PC-9 (cell line): ENCODE measurements around the gene RNASEH2A. TPM values are rescaled to one million over a fixed set of nuclear protein-coding genes. Genes with fewer than 3 reads are reported as not detected.

Experiments used
- BruUV-seq: library from RNA; stranded (reverse); fragments of 400-500 nt; replicated peaks from 2 replicates; lab custom pipeline; 2021; lab: Mats Ljungman, UMichigan
- CTCF ChIA-PET: fragments of 300-600 bp; sonication (Branson Sonifier 250); formaldehyde crosslinking; loops from one replicate; lab custom pipeline; 2022; ENCODE audit warnings: antibody characterized with exemption; lab: Charles Lee
- POLR2A ChIA-PET: fragments of 300-600 bp; sonication (Branson Sonifier 250); formaldehyde crosslinking; loops from one replicate; lab custom pipeline; 2022; ENCODE audit warnings: antibody characterized with exemption; ENCODE audit not compliant: unreplicated experiment; lab: Charles Lee
- DNase-seq, 2 experiments: peaks; one replicate each; pipeline versions ENCODE4 v3.0.0 to v3.0.0-alpha.2; 2015 to 2022; ENCODE audit warnings: mixed read lengths in 1 of 2
- H2AFZ ChIP-seq: fragments of 200-600 bp; sonication (generic); 2 replicates; pipeline ENCODE4 v1.8.1; 2017; ENCODE audit warnings: antibody characterized with exemption
- H3F3A ChIP-seq: fragments of 200-600 bp; sonication (generic); 2 replicates; pipeline ENCODE4 v1.8.1; 2017; ENCODE audit warnings: antibody characterized with exemption, mild to moderate bottlenecking, low read depth; ENCODE audit not compliant: insufficient read depth
- H3K27ac ChIP-seq: fragments of 200-600 bp; sonication (generic); 2 replicates; pipeline ENCODE4 v1.6.1; 2016; ENCODE audit warnings: mixed run types
- H3K27me3 ChIP-seq: fragments of 200-600 bp; sonication (generic); 2 replicates; pipeline ENCODE4 v1.6.1; 2016; ENCODE audit warnings: low read depth, mixed run types; ENCODE audit not compliant: insufficient read depth
- H3K36me3 ChIP-seq: fragments of 200-600 bp; sonication (generic); 2 replicates; pipeline ENCODE4 v1.6.1; 2016; ENCODE audit warnings: low read depth, mixed run types
- H3K4me1 ChIP-seq: fragments of 200-600 bp; sonication (generic); replicated peaks from 2 replicates; pipeline ENCODE4 v1.6.1; 2016; ENCODE audit warnings: mixed run types; ENCODE audit not compliant: insufficient read depth
- H3K4me2 ChIP-seq: fragments of 200-600 bp; sonication (generic); 2 replicates; pipeline ENCODE4 v1.6.1; 2017; ENCODE audit warnings: mixed run types
- H3K4me3 ChIP-seq: fragments of 200-600 bp; sonication (generic); 2 replicates; pipeline ENCODE4 v1.6.1; 2016; ENCODE audit warnings: mixed run types
- H3K79me2 ChIP-seq: fragments of 200-600 bp; sonication (generic); 2 replicates; pipeline ENCODE4 v1.6.1; 2017; ENCODE audit warnings: low read depth, mixed run types
- H3K9me2 ChIP-seq: fragments of 200-600 bp; sonication (generic); 2 replicates; pipeline ENCODE4 v1.8.1; 2017; ENCODE audit warnings: mild to moderate bottlenecking; ENCODE audit not compliant: insufficient read depth
- H3K9me3 ChIP-seq: fragments of 200-600 bp; sonication (generic); 2 replicates; pipeline ENCODE4 v1.8.1; 2016; ENCODE audit warnings: low read depth; ENCODE audit not compliant: insufficient read depth
- H4K20me1 ChIP-seq: fragments of 200-600 bp; sonication (generic); 2 replicates; pipeline ENCODE4 v1.8.1; 2017; ENCODE audit not compliant: insufficient read depth
- EZH2 ChIP-seq: fragments of 200-600 bp; sonication (generic); IDR thresholded peaks from 2 replicates; pipeline ENCODE4 v1.8.0; 2017; ENCODE audit warnings: antibody characterized with exemption, low read depth
- intact Hi-C: fragments of 100-400 bp; cut with micrococcal nuclease; formaldehyde crosslinking; loops from one replicate; pipeline ENCODE4 v1.10.0; 2022; ENCODE audit not compliant: unreplicated experiment
- total RNA-seq: library from RNA; stranded (reverse); gene quantifications from 2 replicates; pipeline ENCODE4 v1.2.3, GENCODE V29; 2021
- TF ChIP-seq, protein P1 (sequence below): fragments of 200-600 bp; sonication (generic); conservative IDR thresholded peaks from 2 replicates; pipeline ENCODE4 v1.6.1; 2017; ENCODE audit warnings: mixed run types, antibody characterized with exemption, mild to moderate bottlenecking, moderate library complexity

Gene RNASEH2A
- total RNA-seq, 1 experiment from 2014 or later = 38.6 TPM

DNA sequence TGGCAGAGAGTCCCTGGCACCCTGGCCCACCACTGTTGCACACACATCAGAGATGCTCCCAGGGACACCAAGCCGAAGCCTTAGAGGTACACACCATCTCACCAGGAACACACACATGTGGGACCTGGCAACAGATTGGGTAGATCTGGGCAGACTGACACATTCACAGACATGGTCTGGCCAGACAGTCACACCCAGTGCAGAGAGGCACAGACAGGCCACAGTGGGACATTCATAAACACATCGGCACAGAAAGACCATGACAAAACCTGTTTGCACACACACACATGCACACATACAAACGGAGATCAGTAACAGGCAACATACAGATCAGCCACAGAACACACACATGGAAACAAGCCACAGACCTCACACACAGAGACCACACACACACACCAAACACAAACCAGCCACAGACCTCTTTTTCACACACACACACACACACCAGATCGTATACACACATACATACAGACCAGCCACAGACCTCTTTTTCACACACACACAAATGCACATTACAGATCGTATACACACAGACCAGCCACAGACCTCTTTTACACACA lies 21.4 kb upstream of the RNASEH2A start:
- no peak overlapping the region for H2AFZ ChIP-seq
- CTCF ChIA-PET = no interaction called here
- H3K36me3 ChIP-seq = no peaks in the 10 kb centered on the region
- TF ChIP-seq, protein P1, sequence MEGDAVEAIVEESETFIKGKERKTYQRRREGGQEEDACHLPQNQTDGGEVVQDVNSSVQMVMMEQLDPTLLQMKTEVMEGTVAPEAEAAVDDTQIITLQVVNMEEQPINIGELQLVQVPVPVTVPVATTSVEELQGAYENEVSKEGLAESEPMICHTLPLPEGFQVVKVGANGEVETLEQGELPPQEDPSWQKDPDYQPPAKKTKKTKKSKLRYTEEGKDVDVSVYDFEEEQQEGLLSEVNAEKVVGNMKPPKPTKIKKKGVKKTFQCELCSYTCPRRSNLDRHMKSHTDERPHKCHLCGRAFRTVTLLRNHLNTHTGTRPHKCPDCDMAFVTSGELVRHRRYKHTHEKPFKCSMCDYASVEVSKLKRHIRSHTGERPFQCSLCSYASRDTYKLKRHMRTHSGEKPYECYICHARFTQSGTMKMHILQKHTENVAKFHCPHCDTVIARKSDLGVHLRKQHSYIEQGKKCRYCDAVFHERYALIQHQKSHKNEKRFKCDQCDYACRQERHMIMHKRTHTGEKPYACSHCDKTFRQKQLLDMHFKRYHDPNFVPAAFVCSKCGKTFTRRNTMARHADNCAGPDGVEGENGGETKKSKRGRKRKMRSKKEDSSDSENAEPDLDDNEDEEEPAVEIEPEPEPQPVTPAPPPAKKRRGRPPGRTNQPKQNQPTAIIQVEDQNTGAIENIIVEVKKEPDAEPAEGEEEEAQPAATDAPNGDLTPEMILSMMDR = no peak
- TF ChIP-seq EZH2 = no peak
- H3K27me3 ChIP-seq = no peaks in the 10 kb centered on the region
- no peaks in the 10 kb centered on the region for H4K20me1 ChIP-seq
- peak overlapping the region; percentile 86 for H3K27ac ChIP-seq
- H3K9me3 ChIP-seq = no peaks in the 10 kb centered on the region
- H3K4me1 ChIP-seq = peaks cover 78% of the 10 kb centered on the region
- intact Hi-C loops = loop anchor here (5.0 to 10.0 kb wide), 2 partner anchors 377 to 1060 kb away; no protein-coding TSS in a partner anchor
- H3K79me2 ChIP-seq = peaks cover 36% of the 10 kb centered on the region
- peak overlapping the region; percentile 1; the same call in 1 of the 2 replicates for H3K4me3 ChIP-seq
- no TSS peak for BruUV-seq
- DNase-seq = peak in 1 of 2 experiments; percentile 33
- H3F3A ChIP-seq = peaks cover 73% of the 10 kb centered on the region
- H3K9me2 ChIP-seq = no peaks in the 10 kb centered on the region
- POLR2A ChIA-PET = no interaction called here
- H3K4me2 ChIP-seq = peak overlapping the region; percentile 91

DNA sequence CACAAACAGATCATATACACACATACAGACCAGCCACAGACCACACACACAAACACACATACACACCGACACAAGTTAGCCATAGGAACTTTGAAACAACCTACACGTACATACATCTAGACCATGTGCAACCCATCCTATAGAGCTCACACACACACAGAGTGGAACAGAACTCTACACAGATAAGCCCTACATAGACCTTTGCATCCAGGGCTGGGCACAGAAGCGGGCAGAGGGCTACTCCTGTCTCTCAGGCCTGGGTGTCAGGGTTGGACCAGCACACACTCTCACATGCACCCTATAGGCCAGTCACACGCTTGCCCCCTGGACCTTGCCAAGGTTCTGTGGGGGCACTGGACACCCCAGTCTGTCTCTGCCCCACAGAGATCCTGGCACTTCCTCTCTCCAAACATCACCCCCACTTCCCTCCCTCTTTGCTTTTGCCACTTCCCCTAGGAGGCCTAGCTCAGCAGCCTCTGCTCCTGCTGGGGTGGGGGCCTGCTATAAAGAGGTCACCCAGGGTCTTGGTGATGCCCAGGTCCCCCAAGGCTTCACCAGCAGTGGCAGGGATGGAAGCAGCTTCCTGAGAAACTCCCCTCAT lies 20.9 kb upstream of the RNASEH2A start:
- no peaks in the 10 kb centered on the region for H3K36me3 ChIP-seq
- H3F3A ChIP-seq = peaks cover 76% of the 10 kb centered on the region
- no peaks in the 10 kb centered on the region for H3K9me3 ChIP-seq
- no peak overlapping the region for H2AFZ ChIP-seq
- no TSS peak for BruUV-seq
- peaks cover 78% of the 10 kb centered on the region for H3K4me1 ChIP-seq
- H3K27me3 ChIP-seq = no peaks in the 10 kb centered on the region
- POLR2A ChIA-PET = no interaction called here
- H4K20me1 ChIP-seq = no peaks in the 10 kb centered on the region
- H3K27ac ChIP-seq = peak overlapping the region; percentile 86
- peaks cover 33% of the 10 kb centered on the region for H3K79me2 ChIP-seq
- CTCF ChIA-PET = no interaction called here
- intact Hi-C loops = loop anchor here (5.0 to 10.0 kb wide), 2 partner anchors 377 to 1059 kb away; no protein-coding TSS in a partner anchor
- H3K4me3 ChIP-seq = peak overlapping the region; percentile 37; the same call in 1 of the 2 replicates
- no peaks in the 10 kb centered on the region for H3K9me2 ChIP-seq
- peak overlapping the region; percentile 91 for H3K4me2 ChIP-seq
- TF ChIP-seq, protein P1 = no peak
- TF ChIP-seq EZH2 = no peak
- peak in 1 of 2 experiments; percentile 44 for DNase-seq

DNA sequence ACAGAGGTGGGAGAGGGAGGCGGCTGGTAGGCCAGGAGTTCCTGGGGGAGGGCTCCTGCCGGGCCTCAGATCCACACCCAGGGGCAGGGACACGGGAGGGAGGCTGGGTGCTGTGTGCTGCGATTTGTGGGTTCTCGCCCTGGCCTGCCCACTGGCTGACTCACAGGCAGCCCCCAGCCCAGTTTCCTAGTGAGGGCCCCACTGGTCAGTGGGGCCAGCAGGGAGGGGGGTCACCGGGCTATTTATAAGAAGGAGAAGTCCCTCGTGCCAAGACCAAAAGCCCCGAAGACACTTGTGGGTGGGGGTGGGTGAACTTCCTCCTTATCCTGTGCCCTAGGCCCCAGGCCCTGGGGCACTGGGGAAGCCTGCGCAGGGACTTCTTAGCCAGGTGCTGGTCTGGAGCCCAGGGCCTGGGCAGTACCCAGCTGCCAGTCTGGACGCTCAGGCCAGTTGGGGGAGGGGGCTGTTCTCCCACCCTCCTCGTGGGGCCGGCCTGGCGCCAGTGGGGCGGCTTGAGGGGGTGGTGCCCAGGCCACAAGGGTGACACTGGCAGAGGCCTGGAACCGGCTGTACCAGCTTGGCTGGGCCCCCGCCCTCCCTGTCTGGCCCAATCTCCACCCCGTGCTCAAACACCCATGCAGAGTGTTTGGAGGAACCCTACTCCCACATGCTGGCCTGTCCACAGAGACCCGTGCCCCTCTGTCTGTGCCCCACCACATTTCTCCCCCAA lies 20.1 kb upstream of the RNASEH2A start:
- ChIA-PET POLR2A (interaction anchor here (0.5 to 0.6 kb wide), 2 partner anchors 9 to 64 kb away, joined by 3 to 6 read pairs; no protein-coding TSS in a partner anchor), CTCF (no interaction called here)
- Histone ChIP-seq H3K4me3 (peak overlapping the region; percentile 37; the same call in 1 of the 2 replicates), H3K4me1 (peaks cover 83% of the 10 kb centered on the region), H3K27me3 (no peaks in the 10 kb centered on the region), H2AFZ (no peak overlapping the region), H3K9me3 (no peaks in the 10 kb centered on the region), H3K79me2 (peaks cover 33% of the 10 kb centered on the region), H3K27ac (peak overlapping the region; percentile 86), H3F3A (peaks cover 81% of the 10 kb centered on the region), H4K20me1 (no peaks in the 10 kb centered on the region), H3K36me3 (no peaks in the 10 kb centered on the region), H3K9me2 (no peaks in the 10 kb centered on the region), H3K4me2 (peak overlapping the region; percentile 91)
- DNase-seq = peak; percentile 94 to 98
- no TSS peak for BruUV-seq
- no peak for TF ChIP-seq EZH2
- TF ChIP-seq, protein P1 = no peak
- intact Hi-C loops = loop anchor here (5.0 to 10.0 kb wide), 2 partner anchors 376 to 1058 kb away; no protein-coding TSS in a partner anchor
